B cell (primary cell): ENCODE data around the gene BANP.

Experiments
- CTCF ChIP-seq: fragments of 200-600 bp; IDR thresholded peaks from one replicate; pipeline ENCODE4 v1.8.0; 2022; ENCODE audit warnings: antibody characterized with exemption, mild to moderate bottlenecking
- EZH2 ChIP-seq: IDR thresholded peaks from 2 replicates; pipeline ENCODE4 v1.6.1; 2012; ENCODE audit warnings: borderline replicate concordance, low read depth, mild to moderate bottlenecking, moderate library complexity, low read length; ENCODE audit not compliant: insufficient read depth, poor library complexity, severe bottlenecking

- no peak for TF ChIP-seq CTCF
- TF ChIP-seq EZH2 = no peak
These were observed 59.2 kb downstream of the BANP start for GRCh38 chr16:88010343-88010967.
